SJSA1 (cell line): ENCODE data around the gene UACA. TPM values are rescaled to one million over a fixed set of nuclear protein-coding genes. Genes with fewer than 3 reads are reported as not detected.

Experiments
- DNase-seq, 2 experiments: peaks; one replicate each; pipeline ENCODE4 v3.0.0-alpha.2; 2015 to 2020; ENCODE audit warnings: low spot score in 2 of 2, low read depth in 1 of 2
- H3K27ac ChIP-seq: fragments of 250-450 bp; sonication (Bioruptor Pico); 2 replicates; pipeline ENCODE4 v1.5.1; 2020; ENCODE audit warnings: mild to moderate bottlenecking, moderate library complexity
- H3K27me3 ChIP-seq: fragments of 250-450 bp; sonication (Bioruptor Pico); replicated peaks from 2 replicates; pipeline ENCODE4 v1.5.1; 2020; ENCODE audit warnings: mild to moderate bottlenecking, moderate library complexity
- H3K36me3 ChIP-seq: fragments of 250-450 bp; sonication (Bioruptor Pico); 2 replicates; pipeline ENCODE4 v1.5.1; 2020; ENCODE audit warnings: mild to moderate bottlenecking
- H3K4me1 ChIP-seq: fragments of 250-450 bp; sonication (Bioruptor Pico); replicated peaks from 2 replicates; pipeline ENCODE4 v1.6.1; 2021; ENCODE audit warnings: mild to moderate bottlenecking
- H3K4me3 ChIP-seq: fragments of 250-450 bp; sonication (Bioruptor Pico); 2 replicates; pipeline ENCODE4 v1.5.1; 2020; ENCODE audit warnings: mild to moderate bottlenecking
- H3K9me3 ChIP-seq: fragments of 250-450 bp; sonication (Bioruptor Pico); replicated peaks from 2 replicates; pipeline ENCODE4 v1.5.1; 2020; ENCODE audit warnings: mild to moderate bottlenecking
- total RNA-seq: library from RNA; depleted of rRNA; stranded (reverse); fragments of >200 nt; shearing (Covaris generic); gene quantifications from 2 replicates; pipeline ENCODE4 v1.2.3, GENCODE V29; 2014

UACA gene
- total RNA-seq, 1 experiment from 2014 or later: 26.8 TPM

DNA sequence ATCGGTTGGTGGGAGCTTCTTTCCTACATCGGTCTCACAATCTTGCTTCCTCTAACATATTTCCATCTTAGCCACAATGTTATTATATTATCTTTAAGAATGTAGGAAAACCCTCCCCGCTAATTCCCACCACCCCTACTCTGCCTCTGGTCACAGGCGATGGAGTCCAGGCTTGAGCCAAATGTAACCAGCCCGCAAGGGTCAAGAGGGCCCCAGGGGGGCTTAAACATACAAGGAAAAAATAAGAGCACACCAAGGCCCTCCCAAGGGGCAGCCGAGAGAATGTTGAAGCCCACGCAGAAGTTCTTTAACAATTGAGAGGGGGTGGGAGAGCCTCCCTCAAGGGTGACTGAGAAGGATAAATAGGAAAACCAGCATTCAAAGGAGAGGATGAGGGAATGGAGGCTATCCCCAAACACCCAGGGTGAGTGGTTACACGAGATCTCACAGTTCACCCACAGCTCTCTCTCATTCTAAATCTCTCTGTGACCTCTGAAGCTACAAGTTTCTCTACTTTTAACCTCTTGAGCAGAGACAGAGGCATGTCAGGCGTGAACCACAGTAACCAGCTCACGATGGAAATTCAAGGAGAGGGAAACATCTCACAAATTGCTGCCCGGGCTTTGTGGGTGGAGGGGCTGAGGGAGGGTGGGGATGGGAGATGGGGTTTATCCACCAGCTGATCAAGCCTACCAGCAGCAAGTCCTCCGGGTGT is 31.4 kb upstream of the UACA start:
- Histone ChIP-seq H3K27ac (peak overlapping the region; percentile 100), H3K27me3 (no peaks in the 10 kb centered on the region), H3K4me1 (peaks cover 68% of the 10 kb centered on the region), H3K9me3 (0 out of 2 replicates have a peak, but pooled peaks cover 2% of the 10 kb centered on the region), H3K4me3 (peak overlapping the region; percentile 15), H3K36me3 (0 out of 2 replicates have a peak, but pooled peaks cover 6% of the 10 kb centered on the region)
- DNase-seq: peak in 1 of 2 experiments; percentile 81

DNA sequence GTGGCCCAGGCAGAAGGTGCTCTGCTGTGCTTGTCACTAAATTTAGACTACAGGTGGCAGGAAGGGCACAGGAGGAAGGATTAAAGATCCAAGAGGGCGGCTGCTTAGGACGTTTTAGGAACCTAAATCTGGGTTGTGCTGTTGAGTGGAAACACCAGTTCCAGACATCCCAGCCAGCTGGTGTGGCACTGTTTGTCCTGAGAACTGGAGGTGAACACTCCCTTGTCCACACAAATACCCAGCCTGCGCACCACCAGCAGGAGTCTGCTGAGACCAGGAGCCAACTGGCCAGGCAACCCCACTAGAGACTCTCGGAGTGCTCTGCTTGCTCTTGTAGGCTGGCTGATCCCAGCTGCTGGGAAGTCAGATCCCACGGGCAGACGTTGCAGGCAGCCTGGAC is 30.3 kb upstream of the UACA start:
- DNase-seq: no peak
- Histone ChIP-seq H3K4me1 (peaks cover 61% of the 10 kb centered on the region), H3K27ac (peak overlapping the region; percentile 100), H3K27me3 (no peaks in the 10 kb centered on the region), H3K9me3 (0 out of 2 replicates have a peak, but pooled peaks cover 2% of the 10 kb centered on the region), H3K36me3 (0 out of 2 replicates have a peak, but pooled peaks cover 6% of the 10 kb centered on the region), H3K4me3 (no peak overlapping the region)

DNA sequence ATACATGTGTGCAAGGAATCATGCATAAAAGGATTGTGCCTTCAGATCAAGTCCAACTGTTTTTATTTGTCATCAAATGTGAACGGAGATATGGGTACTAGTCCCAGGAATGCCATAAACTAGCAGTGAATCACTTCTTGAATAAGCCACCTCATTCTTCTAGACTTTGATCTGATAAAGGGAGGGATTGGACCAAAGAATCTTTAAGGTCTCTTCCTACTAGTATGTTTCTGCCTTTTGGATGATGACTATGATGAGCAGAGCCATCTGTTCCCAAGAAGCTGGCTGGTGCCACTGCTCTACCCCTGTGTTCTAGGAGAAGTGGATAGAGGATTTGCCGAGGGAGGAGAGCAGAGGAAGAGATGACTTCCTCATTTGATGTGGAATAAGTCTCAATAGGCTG is 28.8 kb upstream of the UACA start:
- 0 out of 2 replicates have a peak, but pooled peaks cover 2% of the 10 kb centered on the region for H3K9me3 ChIP-seq
- H3K27ac ChIP-seq: peak overlapping the region; percentile 49
- 0 out of 2 replicates have a peak, but pooled peaks cover 6% of the 10 kb centered on the region for H3K36me3 ChIP-seq
- no peak overlapping the region for H3K4me3 ChIP-seq
- peaks cover 64% of the 10 kb centered on the region for H3K4me1 ChIP-seq
- no peaks in the 10 kb centered on the region for H3K27me3 ChIP-seq
- DNase-seq: peak in 1 of 2 experiments; percentile 72

DNA sequence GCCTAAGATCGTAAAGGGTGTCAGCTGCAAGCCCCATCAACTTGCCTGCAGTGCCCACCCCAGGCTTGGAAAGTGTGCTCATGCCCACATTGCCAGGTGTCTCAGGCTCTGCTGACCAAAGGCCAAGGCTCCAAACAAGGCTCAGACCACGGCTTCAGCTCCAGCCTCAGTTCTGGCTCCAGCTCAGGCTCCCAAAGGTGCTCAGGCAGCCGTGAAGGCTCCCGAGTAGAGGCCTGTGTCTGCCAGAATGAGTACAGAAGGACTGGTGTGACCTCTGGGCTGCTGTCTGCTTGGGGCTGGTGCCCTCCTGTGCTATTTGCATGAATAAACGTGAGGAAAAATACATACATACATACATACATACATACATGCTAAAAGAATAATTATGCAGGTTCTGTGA is 27.9 kb upstream of the UACA start:
- Histone ChIP-seq H3K36me3 (0 out of 2 replicates have a peak, but pooled peaks cover 6% of the 10 kb centered on the region), H3K27me3 (no peaks in the 10 kb centered on the region), H3K4me3 (no peak overlapping the region), H3K27ac (no peak overlapping the region), H3K4me1 (peaks cover 62% of the 10 kb centered on the region), H3K9me3 (0 out of 2 replicates have a peak, but pooled peaks cover 2% of the 10 kb centered on the region)
- DNase-seq: no peak

DNA sequence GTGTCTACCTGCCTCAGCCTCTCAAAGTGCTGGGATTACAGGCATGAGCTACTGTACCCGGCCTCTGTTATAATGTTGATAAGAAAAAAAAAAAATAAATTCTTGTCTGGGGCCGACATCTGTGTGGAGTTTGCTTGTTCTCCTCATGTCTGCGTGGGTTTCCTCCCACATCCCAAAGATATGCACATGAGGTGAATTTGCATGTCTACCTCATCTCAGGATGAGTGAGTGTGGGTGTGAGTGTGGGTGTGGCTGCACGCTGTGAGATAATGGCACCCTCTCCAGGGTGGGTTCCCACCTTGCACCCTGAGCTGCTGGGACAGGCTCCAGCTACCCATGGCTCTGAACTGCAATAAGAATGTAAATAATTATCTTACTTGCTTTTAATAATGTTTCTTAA is 25.9 kb upstream of the UACA start:
- no peak overlapping the region for H3K4me3 ChIP-seq
- no peak for DNase-seq
- 0 out of 2 replicates have a peak, but pooled peaks cover 2% of the 10 kb centered on the region for H3K9me3 ChIP-seq
- H3K4me1 ChIP-seq: peaks cover 43% of the 10 kb centered on the region
- H3K27me3 ChIP-seq: no peaks in the 10 kb centered on the region
- H3K36me3 ChIP-seq: 0 out of 2 replicates have a peak, but pooled peaks cover 1% of the 10 kb centered on the region
- no peak overlapping the region for H3K27ac ChIP-seq

DNA sequence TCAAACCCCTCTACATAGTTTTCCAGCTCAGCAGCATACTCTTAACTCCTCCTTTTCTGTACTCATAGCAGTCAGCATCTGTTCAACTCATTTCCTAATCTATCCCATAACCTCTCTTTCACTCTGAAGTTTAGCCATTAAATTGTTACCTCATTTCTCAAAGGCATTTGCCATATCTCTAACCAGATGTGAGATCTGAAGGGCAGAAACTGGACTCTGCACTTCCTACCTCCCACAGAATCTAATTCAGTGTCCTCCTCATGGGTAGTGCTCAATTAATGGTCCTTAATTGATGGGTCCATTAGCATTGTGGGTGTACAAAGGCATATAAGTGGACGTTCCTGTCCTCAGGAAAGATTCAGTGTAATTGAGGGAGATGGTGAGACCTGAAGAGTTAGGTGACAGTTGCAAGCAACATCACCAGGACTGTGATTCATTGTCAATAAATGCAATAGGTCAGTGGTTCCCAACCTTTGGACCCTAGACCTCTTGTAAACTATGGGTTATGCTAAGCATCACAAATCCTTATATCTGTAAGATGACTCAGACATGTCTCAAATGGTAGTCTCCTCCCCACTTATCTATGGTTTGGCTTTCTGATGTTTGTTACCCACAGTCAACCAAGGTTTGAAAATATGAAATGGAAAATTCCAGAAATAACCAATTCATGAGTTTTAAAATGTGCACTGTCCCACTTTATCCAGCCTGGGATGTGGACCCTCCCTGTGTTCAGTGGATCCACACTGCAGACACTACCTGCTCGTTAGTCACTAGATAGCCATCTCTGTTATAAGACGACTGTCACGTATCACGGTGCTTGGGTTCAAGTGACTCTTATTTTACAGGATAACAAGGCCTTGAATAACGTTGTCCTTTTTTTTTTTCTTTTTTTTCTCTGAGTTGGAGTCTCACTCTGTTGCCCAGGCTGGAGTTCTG is 25.0 kb upstream of the UACA start:
- H3K27me3 ChIP-seq: no peaks in the 10 kb centered on the region
- no peak for DNase-seq
- H3K27ac ChIP-seq: peak overlapping the region; percentile 29
- no peak overlapping the region for H3K4me3 ChIP-seq
- H3K36me3 ChIP-seq: no peaks in the 10 kb centered on the region
- H3K4me1 ChIP-seq: peaks cover 41% of the 10 kb centered on the region
- no peaks in the 10 kb centered on the region for H3K9me3 ChIP-seq

DNA sequence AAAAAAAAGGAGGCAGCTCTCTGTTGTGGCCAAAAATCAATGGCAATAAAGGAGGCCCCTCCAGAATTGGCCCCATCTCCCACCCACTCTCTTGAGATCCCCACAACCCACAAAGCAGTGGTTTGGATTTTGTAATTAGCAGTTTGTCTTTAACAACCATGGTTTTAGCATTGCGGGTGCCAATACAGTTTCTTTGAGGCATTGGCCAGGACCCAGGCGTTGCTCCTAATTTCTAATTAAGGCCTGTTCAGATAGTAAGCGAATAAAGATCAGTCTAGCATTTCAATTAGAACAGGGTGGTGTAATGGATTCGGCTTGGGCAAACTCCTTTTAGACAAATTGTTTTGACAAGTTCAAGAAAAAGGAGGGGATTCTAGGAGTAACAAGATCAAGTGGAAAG is 23.6 kb upstream of the UACA start:
- H3K4me1 ChIP-seq: peaks cover 29% of the 10 kb centered on the region

DNA sequence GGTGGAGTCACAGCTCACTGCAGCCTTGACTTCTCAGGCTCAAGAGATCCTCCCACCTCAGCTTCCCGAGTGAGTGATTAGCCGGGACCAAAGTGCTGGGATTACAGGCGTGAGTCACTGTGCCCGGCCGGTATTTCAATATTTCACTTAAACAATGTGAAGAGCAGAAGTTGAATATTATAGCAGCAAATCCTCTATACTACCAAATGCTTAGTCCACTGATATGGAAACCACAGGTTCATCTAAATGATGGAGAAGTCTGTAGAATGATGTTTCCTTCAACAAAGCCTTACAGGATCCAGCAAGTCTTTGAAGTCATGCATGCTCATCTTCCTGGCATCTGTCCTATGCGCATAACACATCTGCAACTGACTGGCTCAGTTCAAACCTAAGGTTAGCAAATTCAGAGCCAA is 20.3 kb upstream of the UACA start:
- no peaks in the 10 kb centered on the region for H3K9me3 ChIP-seq
- H3K27ac ChIP-seq: no peak overlapping the region
- peak; percentile 60 to 63 for DNase-seq
- peaks cover 35% of the 10 kb centered on the region for H3K4me1 ChIP-seq
- H3K4me3 ChIP-seq: no peak overlapping the region
- no peaks in the 10 kb centered on the region for H3K36me3 ChIP-seq
- no peaks in the 10 kb centered on the region for H3K27me3 ChIP-seq

More for the DNA sequence above, 23.6 kb upstream of the UACA start:
- DNase-seq: no peak
- Histone ChIP-seq H3K27me3 (no peaks in the 10 kb centered on the region), H3K9me3 (no peaks in the 10 kb centered on the region), H3K4me3 (no peak overlapping the region), H3K36me3 (no peaks in the 10 kb centered on the region), H3K27ac (no peak overlapping the region)

DNA sequence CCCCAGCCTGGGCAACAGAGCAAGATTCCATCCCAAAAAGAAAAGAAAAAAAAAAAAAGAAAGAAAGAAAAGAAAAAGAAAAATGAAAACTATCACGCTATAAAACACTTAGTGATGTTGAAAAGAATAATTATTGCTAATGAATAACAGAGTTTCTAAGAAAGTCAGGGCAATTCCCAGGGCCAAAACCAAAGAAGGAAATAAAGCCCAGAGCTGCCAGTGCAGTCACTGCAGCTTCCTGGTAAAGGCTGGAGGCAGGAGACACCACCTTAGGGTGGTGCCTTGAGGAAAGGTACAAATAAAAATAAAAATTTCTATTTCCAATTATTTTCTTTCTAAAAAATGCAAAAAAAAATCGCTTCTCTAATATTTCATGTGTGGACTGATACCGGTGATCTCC is 19.7 kb upstream of the UACA start:
- H3K4me1 ChIP-seq: peaks cover 34% of the 10 kb centered on the region
- H3K9me3 ChIP-seq: no peaks in the 10 kb centered on the region
- no peak overlapping the region for H3K4me3 ChIP-seq
- H3K36me3 ChIP-seq: no peaks in the 10 kb centered on the region
- H3K27ac ChIP-seq: no peak overlapping the region
- DNase-seq: no peak
- H3K27me3 ChIP-seq: no peaks in the 10 kb centered on the region

DNA sequence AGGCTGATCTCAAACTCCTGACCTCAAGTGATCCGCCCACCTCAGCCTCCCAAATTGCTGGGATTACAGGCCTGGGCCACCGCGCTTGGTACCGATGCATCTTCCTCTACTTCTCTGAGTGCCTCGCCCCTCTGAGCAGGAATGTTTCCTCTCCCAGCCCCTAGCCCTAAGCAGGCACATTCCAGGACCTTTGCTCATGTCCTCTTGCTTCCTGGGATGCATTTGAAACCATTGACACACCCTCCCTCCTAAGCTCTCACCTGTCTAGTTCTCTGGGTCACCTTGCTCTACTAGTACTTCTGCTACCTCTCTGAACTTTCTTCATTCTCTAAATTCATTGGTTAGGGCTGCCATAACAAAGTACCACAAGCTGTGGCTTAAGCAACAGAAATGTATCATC is 17.9 kb upstream of the UACA start:
- Histone ChIP-seq H3K4me1 (peaks cover 50% of the 10 kb centered on the region), H3K27ac (no peak overlapping the region), H3K9me3 (no peaks in the 10 kb centered on the region), H3K27me3 (no peaks in the 10 kb centered on the region), H3K4me3 (no peak overlapping the region), H3K36me3 (no peaks in the 10 kb centered on the region)
- DNase-seq: no peak

DNA sequence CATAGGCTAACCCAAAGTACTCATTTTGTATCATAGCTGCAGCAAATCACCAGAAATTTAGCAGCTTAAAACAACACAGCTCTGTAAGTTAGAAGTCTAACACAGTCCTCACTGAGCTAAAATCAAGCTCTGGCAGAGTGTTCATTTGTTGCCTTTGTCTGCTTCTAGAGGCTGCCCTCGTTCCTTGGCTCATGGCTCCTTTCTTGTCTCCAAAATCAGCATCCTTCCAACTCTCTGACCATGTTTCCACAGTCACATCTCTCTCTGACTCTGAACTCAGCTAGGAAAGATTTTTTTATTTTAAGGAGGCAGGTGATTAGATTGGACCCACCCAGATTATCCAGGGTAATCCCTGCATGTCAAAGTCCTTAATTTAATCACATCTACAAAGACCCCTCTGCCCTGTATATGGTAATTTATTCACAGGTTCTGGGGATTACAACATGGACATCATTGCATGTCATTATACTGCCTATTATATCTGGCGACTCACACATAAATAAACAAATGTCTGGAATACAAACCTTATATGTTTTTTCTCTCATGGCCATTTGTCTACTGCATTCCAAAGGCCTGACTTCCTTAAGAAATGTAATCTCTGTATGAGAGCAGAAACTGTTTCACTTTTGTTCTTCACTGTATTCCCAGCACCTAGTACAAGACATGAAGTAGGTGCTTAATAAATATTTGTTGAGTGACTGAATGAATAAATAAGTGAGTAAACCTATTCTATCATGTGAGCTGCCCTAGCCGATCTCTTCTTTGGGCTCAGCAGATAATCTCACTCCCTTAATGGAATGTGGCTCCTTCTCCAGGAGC is 15.1 kb upstream of the UACA start:
- Histone ChIP-seq H3K27ac (peak overlapping the region; percentile 87), H3K4me1 (peaks cover 60% of the 10 kb centered on the region), H3K27me3 (no peaks in the 10 kb centered on the region), H3K4me3 (no peak overlapping the region), H3K9me3 (no peaks in the 10 kb centered on the region), H3K36me3 (no peaks in the 10 kb centered on the region)
- peak; percentile 68 to 92 for DNase-seq

DNA sequence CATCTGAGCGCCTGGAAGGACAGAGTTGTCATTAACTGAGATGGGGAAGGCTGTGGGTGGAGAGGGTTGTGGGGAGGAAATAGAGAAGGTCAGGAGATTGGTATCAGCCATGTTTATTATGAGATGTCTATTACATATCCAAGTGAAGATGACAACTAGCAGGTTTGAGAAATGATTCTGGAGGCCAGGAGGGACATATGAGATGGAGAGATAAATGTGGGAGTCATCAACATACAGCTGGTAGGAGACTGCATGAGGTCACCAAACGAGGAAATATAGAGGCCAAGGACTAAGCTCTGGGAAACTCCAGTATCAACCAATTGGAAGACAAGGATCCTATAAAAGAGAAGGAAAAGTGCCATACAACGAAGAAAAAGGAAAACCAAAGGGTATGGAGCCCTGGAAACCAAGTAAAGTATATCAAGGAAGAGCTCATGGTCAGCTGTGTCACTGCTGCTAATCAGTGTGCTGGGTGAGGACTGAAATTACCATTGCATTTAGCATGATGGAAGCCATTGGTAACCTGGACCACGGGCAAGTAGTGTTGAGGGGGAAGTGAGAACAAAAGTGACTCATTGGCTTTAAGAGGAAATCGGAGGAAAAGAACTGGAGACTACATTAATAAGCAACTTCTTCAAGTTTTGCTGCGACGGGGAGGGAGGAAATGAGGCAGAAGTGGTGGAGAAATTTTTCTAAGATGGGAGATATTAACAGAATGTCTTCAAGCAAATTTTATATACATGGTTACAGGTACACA is 14.0 kb upstream of the UACA start:
- no peak for DNase-seq
- H3K9me3 ChIP-seq: no peaks in the 10 kb centered on the region
- H3K27me3 ChIP-seq: no peaks in the 10 kb centered on the region
- H3K36me3 ChIP-seq: no peaks in the 10 kb centered on the region
- peaks cover 58% of the 10 kb centered on the region for H3K4me1 ChIP-seq
- no peak overlapping the region for H3K4me3 ChIP-seq
- H3K27ac ChIP-seq: peak overlapping the region; percentile 87
